GM12865 (cell line): ENCODE measurements around the gene MXI1.
"Not testable (repeated sequence)": the region's sequence is repeated elsewhere in the genome, so short reads cannot be mapped to it uniquely, and the experiment has no call there.

Source experiments
- DNase-seq: peaks from one replicate; pipeline ENCODE4 v3.0.0; 2010; ENCODE audit warnings: low read depth
- H3K4me3 ChIP-seq: 2 replicates; pipeline ENCODE4 v1.5.1; 2011; ENCODE audit warnings: mild to moderate bottlenecking, low read depth, low read length, control low read depth
- CTCF ChIP-seq: IDR thresholded peaks from 2 replicates; pipeline ENCODE4 v1.5.1; 2011; ENCODE audit warnings: low read length, control low read depth, low read depth, inconsistent platforms; ENCODE audit not compliant: insufficient read depth; ENCODE audit errors: missing control alignments

Gene MXI1

DNA sequence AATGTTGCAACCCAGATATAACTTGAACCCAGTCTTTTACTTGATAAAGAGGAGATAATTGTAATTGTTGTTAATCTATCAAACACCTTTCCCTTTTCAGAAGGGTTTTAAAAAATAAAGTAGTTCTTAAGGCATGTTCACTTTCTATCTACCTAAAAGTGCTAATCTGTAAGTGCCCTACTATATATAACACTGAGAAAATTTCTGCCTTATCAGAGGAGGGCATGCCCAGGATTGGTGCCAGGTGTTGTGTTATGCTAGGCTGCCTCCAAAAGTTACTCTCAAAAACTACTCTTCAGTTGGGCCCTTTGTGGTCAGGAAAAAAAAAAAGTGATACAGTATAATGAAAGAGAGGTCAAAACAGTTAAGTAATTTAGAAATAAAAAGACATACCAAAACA is 61.0 kb downstream of the MXI1 start:
- no peak overlapping the region for H3K4me3 ChIP-seq
- no peak for TF ChIP-seq CTCF
- peak; percentile 16 for DNase-seq

GRCh38 chr10:110268971-110269370 is 61.6 kb downstream of the MXI1 start:
- no peak overlapping the region for H3K4me3 ChIP-seq
- no peak for DNase-seq
- no peak for TF ChIP-seq CTCF

- TF ChIP-seq CTCF: no peak
These were observed 62.2 kb downstream of the MXI1 start for GRCh38 chr10:110269374-110270318.

GRCh38 chr10:110272995-110273394 is 65.6 kb downstream of the MXI1 start:
- not testable (repeated sequence) for H3K4me3 ChIP-seq
- peak; percentile 27 for DNase-seq

More at GRCh38 chr10:110269374-110270318, 62.2 kb downstream of the MXI1 start:
- H3K4me3 ChIP-seq: no peak overlapping the region
- peak; percentile 27 for DNase-seq

DNA sequence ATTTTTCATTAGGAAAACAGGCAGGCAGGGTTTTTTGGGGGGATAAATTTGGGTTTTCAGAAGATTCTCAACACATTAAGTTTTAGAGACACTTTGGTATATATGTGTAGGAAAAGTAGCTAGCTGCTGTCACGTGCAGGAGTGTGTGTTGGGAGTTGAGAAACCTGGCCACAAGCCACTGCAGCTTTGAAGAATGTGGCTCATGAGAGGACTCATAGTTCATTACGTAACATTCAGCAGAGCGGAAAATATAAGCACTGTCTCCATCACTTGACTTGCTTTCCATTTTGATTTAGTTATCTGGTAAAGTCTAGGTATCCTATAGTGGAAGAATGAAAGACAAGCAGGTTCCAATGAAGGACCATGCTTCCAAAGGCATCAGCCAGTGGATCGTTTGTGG is 66.1 kb downstream of the MXI1 start:
- TF ChIP-seq CTCF: no peak
- H3K4me3 ChIP-seq: no peak overlapping the region
- DNase-seq: peak; percentile 48

DNA sequence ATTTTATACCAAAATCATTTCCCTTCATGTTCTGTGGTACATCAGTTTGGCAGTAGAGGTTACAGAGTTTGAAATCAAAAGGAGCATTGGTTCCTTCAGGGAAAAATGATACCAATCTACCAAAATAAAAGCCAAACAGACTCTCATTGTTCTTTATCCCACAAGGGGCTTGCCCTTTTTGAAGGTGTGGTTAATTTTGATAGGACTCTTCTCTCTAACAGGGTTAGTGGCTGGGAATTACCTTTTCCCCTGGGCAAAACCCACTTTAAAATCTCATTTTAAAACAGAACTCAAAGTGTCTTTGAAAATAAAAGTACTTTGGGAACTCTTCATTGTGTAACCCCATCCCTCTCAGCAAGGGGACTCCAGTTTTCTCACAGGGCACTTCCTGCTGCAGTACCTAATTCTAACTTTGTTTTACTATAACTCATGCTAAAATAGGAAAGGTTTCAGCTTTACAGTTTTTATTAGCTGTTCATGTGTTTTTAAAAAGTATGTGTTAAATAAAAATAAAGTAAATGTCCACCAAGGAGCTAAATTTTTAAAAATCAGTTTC is 66.7 kb downstream of the MXI1 start:
- no peak for TF ChIP-seq CTCF
- no peak overlapping the region for H3K4me3 ChIP-seq
- DNase-seq: peak; percentile 35

DNA sequence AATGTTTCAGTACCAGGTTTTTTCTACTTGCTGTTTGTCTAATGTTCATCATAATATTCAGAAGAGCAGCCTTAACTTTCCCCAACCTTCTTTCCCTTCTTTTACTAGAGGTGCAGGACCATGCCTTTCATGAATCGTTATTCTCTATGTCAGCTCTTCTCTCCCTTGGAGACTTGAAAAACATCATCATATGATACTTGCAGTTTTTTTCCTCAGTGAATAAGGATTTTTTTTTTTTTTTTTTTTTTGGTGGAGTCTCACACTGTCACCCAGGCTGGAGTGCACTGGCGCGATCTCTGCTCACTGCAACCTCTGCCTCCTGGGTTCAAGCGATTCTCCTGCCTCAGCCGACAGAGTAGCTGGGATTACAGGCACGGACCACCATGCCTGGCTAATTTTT is 67.2 kb downstream of the MXI1 start:
- no peak for TF ChIP-seq CTCF
- no peak for DNase-seq
- no peak overlapping the region for H3K4me3 ChIP-seq
